Neutrophil (primary cell): Measurements from ENCODE around the gene KIF14.

Experiments
- H3K27ac ChIP-seq: fragments of 200-600 bp; sonication (generic); 2 replicates; pipeline ENCODE4 v1.5.1; 2016; ENCODE audit warnings: mild to moderate bottlenecking, moderate library complexity
- H3K27me3 ChIP-seq: fragments of 200-600 bp; sonication (generic); 2 replicates; pipeline ENCODE4 v1.6.0; 2016; ENCODE audit warnings: mild to moderate bottlenecking
- H3K36me3 ChIP-seq: fragments of 200-600 bp; sonication (generic); 2 replicates; pipeline ENCODE4 v1.5.1; 2017
- H3K4me1 ChIP-seq, 2 experiments: fragments of 200-600 bp in 1 of 2; sonication (generic) in 1 of 2; 1 replicate in 1 of 2; 2 replicates in 1 of 2; pipeline versions ENCODE4 v1.5.1 to v1.6.1; 2013 to 2016; ENCODE audit warnings: low read depth in 1 of 2, low read length in 1 of 2, mild to moderate bottlenecking in 1 of 2, moderate library complexity in 1 of 2; ENCODE audit not compliant: control insufficient read depth in 1 of 2, insufficient read depth in 1 of 2
- H3K4me3 ChIP-seq, 2 experiments: fragments of 200-600 bp in 1 of 2; sonication (generic) in 1 of 2; 1 replicate in 1 of 2; 2 replicates in 1 of 2; pipeline ENCODE4 v1.5.1; 2013 to 2016; ENCODE audit warnings: low read depth in 1 of 2, low read length in 1 of 2, mild to moderate bottlenecking in 1 of 2, moderate library complexity in 1 of 2
- H3K9me3 ChIP-seq: fragments of 200-600 bp; sonication (generic); 2 replicates; pipeline ENCODE4 v1.5.1; 2016
- TF ChIP-seq, protein P1 (sequence below): fragments of 200-600 bp; sonication (generic); IDR thresholded peaks from 2 replicates; pipeline ENCODE4 v1.5.1; 2016; ENCODE audit warnings: antibody characterized with exemption

Gene KIF14

DNA sequence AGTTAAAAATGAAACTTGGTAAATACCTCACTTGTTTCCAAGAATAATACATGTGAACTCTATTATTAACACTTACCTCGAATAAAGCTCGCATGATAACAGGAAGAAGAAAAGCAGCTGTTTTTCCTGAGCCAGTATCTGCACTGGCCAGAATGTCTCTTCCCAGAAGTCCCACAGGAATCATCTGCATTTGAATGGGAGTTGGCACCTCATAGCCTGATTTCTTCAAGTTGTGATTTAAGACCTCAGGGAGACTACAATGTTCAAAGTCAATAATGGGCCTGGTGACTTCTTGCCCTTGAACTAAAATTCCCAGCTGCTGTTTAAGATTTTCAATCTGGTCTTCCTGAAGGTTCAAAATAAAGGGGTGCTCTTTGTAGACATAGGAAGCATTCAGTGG, 45.3 kb upstream of the KIF14 start:
- no peak overlapping the region for H3K4me3 ChIP-seq
- TF ChIP-seq, protein P1, sequence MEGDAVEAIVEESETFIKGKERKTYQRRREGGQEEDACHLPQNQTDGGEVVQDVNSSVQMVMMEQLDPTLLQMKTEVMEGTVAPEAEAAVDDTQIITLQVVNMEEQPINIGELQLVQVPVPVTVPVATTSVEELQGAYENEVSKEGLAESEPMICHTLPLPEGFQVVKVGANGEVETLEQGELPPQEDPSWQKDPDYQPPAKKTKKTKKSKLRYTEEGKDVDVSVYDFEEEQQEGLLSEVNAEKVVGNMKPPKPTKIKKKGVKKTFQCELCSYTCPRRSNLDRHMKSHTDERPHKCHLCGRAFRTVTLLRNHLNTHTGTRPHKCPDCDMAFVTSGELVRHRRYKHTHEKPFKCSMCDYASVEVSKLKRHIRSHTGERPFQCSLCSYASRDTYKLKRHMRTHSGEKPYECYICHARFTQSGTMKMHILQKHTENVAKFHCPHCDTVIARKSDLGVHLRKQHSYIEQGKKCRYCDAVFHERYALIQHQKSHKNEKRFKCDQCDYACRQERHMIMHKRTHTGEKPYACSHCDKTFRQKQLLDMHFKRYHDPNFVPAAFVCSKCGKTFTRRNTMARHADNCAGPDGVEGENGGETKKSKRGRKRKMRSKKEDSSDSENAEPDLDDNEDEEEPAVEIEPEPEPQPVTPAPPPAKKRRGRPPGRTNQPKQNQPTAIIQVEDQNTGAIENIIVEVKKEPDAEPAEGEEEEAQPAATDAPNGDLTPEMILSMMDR = no peak
- peaks cover 16 to 18% of the 10 kb centered on the region in 2 experiments for H3K4me1 ChIP-seq
- no peak overlapping the region for H3K27ac ChIP-seq
- H3K36me3 ChIP-seq = peaks cover 52% of the 10 kb centered on the region
- no peaks in the 10 kb centered on the region for H3K9me3 ChIP-seq
- no peaks in the 10 kb centered on the region for H3K27me3 ChIP-seq

DNA sequence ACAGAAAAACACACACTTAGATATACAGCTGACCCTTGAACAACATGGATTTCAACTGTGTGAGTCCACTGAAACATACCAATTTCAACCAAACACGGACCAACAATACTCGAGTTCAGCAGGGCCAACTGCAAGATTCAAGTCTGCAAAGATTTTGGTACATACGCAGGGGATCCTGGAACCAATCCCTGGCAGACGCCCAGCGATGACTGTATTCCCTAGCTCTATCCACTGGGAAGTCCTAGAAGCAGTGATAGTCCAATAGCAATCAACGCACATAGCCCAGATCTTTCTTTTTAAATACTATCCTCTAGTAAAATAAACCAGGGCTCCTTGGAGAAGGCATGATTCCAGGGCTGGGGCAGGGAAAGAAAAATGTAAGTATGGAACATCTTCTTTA, 40.2 kb upstream of the KIF14 start:
- Histone ChIP-seq H3K9me3 (no peaks in the 10 kb centered on the region), H3K36me3 (peaks cover 94% of the 10 kb centered on the region), H3K4me1 (no peaks in the 10 kb centered on the region), H3K27ac (no peak overlapping the region), H3K27me3 (no peaks in the 10 kb centered on the region), H3K4me3 (no peak overlapping the region)
- TF ChIP-seq, protein P1 = no peak

DNA sequence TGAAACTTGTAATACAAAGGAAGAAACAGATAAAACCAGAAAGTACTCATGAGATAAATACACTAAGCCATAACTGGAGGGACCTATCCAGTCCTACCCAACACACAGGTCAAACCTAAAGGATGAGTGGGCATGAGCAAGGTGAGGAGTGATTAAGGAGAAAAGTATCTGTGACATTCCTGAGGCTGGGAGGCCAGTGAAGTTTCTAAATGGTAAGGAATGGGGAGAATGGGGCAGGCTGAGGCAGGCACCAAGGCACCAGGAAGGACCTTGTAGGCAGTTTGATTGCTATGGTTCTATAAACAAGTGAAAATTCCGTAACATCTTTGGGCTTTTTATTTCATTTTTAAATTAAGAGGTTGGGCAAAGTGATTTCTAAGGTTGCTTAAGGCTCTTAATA, 38.7 kb upstream of the KIF14 start:
- Histone ChIP-seq H3K4me1 (no peaks in the 10 kb centered on the region), H3K36me3 (peaks cover 96% of the 10 kb centered on the region), H3K4me3 (no peak overlapping the region), H3K27me3 (no peaks in the 10 kb centered on the region), H3K27ac (no peak overlapping the region), H3K9me3 (no peaks in the 10 kb centered on the region)
- TF ChIP-seq, protein P1 = no peak

GRCh38 chr1:200658037-200658818, 37.7 kb upstream of the KIF14 start:
- Histone ChIP-seq H3K4me3 (no peak overlapping the region), H3K27me3 (no peaks in the 10 kb centered on the region), H3K4me1 (no peaks in the 10 kb centered on the region), H3K9me3 (no peaks in the 10 kb centered on the region), H3K27ac (no peak overlapping the region), H3K36me3 (peaks cover 97% of the 10 kb centered on the region)
- TF ChIP-seq, protein P1 = no peak

DNA sequence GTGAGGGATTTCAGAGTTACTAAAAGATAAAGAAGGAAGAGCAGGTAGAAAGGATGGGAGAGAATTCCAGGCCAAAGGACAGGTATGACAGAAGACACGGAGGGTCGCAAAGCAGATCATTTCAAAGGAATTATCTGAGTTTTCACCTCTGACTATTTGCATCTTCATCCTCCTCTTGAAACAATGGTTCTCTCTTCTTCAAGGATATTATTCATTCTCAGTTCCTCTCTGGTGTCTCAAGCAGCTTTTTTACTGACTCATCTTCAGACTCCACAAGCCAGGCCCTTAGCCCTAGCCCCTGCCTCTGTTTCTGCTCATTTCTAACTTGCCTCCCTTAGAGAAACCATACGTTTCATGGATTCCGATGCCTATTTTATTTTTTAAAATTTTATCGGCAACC, 34.1 kb upstream of the KIF14 start:
- no peak overlapping the region for H3K27ac ChIP-seq
- no peaks in the 10 kb centered on the region for H3K27me3 ChIP-seq
- TF ChIP-seq, protein P1 = no peak
- no peak overlapping the region for H3K4me3 ChIP-seq
- H3K9me3 ChIP-seq = no peaks in the 10 kb centered on the region
- H3K4me1 ChIP-seq = no peaks in the 10 kb centered on the region
- H3K36me3 ChIP-seq = peaks cover 80% of the 10 kb centered on the region
